ENCODE data around the gene CHST12.

The CHST12 gene

DNA sequence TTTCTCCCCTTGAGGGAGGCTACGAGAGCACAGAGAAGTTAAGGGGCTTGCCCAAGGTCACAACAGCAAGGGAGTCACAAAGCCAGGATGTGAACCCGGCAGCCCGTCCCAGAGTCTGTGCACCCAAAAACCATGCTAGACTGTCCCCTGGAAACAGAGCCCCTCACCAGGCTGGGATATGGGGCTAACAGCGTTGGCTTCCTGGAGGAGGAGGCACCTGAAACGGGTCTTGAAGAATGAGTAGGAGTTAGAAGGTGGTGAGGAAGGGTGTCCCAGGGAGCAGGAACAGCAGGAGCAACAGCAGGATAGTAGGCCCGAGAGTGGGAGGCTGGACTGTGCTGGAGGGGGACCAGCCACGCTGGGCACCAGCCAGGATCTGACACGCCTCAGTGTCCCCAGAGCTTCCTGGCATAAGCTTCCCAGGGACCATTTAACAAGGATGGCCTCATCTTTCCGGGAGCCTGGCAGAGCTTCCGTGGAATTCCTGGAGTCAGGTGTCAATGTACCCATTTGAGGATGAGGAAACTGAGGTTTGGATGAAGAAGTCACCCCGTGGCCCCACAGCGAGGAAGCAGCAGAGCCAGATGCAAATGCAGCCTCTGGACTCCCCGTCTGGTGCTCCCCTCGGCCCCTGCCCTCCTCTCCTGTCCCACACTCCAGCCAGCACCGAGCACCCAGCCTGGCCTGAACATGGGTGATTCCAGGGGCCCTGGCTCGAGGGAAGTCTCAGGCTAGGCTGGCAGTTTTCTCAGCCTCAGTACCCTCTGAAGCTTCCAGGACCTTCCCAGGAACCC lies 76.1 kb downstream of the CHST12 start:
- DNase-seq (ENCODE audit: low read depth): no peak

DNA sequence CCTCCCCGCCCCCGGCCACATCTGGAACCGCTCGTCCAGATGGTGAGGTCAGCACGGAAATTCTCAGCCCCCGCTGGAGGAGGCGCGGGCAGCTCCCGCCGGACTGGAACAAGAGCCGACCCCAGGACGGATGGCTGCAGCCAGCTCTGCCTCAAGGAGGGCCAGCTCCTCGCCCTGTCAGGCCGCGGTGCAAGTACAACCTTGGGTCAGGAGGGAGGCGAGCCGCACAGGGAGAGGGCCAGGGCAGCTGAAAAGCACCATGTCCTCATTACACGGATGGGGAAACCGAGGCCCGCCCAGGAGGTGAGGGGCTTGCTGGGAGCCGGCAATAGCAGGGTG lies 76.6 kb downstream of the CHST12 start:
- DNase-seq (ENCODE audit: low read depth): no peak

DNA sequence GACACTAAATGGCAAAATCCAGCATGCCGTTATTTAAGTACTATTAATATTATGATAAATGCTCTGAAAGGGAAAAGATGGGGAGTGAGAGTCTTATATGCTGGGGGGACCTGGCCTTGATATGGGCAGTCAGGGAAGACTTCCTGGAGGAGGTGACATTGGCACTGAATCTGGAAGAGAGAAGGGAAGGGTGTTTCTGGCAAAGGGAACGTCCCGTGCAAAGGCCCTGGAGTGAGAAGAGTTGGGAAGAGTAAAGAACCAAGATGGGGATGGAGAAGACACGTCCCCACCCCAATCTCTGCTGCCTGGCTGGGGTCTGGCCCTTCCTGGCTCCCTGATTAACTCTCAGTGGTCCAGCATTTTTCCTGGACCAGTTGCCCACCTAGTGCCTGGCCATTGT lies 77.8 kb downstream of the CHST12 start:
- no peak for DNase-seq (ENCODE audit: low read depth)

DNA sequence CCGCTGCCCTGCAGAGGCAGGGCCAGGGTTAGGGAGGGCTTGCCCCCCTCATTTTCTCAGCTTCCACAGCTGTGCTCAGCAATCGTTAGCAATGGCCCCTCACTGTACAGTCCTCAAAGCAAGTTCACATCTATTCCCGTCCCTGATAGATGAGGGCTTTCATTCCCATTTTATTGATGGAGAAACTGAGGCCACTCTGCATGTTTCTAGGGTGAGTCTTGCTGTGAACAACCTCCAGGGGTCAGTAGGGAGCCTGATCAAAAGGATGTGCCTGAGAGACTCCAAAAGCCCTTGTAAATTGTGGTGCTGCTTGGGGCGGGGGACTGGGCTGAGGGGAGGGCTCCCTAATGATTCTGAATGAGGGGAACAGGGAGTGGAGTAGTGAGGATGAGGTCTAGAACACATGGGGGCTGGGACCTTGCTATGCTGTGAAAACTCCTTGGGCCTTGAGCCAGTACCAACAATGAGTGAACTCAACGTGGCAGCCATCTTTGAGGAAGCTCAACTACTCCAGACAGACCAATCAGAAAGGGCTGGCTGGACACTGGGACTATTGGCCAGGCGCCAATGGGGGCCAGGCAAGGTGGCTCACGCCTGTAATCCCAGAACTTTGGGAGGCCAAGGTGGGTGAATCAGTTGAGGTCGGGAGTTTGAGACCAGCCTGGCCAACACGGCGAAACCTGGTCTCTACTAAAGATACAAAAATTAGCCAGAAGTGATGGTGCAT lies 79.5 kb downstream of the CHST12 start:
- DNase-seq (ENCODE audit: low read depth): no peak

DNA sequence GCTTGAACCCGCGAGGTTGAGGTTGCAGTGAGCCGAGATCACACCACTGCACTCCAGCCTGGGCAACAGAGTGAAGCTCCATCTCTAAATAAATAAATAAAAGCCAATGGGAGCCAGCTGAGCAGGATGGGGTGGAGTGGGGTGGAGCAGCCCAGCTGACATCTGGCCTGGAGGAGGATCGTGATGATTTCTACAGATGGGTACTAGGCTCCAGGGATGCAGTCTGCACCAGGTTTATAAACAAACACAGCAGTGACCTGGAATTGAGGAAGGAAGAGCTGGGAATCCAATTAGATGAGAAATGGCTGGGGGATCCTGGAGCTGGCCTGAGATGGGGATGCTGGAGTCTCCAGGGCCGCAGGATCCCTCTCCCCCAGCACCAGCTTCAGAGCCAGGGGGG lies 80.1 kb downstream of the CHST12 start:
- DNase-seq (ENCODE audit: low read depth): no peak

DNA sequence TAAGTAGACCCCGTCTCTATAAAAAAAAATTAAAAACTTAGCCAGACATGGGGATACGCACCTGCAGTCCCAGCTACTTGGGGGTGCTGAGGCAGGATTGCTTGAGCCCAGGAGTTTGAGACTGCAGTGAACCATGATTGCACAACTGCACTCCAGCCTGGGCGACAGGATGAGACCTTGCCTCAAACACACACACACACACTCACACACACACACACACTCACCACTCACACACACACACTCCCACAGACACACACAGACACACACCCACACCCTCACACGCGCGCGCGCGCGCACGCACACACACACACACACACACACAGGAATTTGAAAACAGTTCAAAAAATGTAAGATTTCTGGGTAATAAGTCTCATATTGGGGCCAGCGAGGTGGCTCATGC lies 81.5 kb downstream of the CHST12 start:
- DNase-seq (ENCODE audit: low read depth): no peak

DNA sequence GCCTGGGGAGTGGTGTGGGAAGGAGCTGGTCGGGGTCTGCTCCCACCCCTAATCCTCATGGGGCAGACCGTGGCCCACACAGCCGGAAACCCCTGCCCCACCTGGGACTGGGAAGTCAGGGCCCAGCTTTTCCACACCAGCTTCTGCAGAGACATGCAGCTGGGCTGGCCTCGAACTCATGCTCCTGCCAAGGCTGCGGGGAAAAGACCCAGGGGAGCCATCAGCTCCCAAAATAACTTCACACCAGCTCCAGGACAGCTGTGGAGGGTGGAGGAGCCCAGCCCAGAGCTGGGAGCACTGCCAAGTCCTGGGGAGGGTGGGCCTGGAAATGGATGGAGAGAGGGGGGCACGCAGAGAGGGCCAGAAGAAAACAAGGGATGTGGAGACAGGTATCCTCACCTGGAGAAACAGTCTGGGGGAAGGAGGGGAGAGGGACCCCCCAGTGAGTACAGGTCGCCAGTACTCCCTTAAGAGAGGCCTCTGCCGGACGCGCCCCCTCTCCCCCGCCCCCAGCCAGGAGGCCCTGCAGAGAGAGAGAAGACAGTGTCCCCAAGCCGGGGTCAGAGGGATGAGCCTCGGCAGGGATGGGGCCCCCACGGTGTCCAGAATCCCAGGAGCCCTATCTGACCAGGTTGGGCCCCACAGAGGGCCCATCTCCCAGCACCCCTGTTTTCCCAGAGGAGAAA lies 84.3 kb downstream of the CHST12 start:
- no peak for DNase-seq (ENCODE audit: low read depth)

DNA sequence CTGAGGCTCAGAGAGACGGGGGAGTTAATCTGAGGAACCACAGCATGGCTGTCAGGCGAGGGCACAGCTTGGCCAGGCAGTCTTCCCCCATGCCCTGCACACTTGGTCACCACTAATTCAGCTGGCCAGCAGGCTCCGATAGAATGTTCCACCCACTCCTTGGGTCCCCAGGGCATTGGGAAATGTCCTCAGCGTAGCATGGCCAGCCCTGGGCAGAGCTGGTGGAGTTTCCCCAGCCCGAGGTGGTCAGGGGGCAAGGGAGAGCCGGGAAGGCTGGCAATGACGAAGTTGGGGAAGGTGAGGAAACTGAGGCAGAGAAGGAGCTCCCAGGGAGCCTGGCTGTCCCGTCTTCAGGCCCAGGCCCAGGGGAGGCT lies 84.8 kb downstream of the CHST12 start:
- DNase-seq (ENCODE audit: low read depth): no peak

DNA sequence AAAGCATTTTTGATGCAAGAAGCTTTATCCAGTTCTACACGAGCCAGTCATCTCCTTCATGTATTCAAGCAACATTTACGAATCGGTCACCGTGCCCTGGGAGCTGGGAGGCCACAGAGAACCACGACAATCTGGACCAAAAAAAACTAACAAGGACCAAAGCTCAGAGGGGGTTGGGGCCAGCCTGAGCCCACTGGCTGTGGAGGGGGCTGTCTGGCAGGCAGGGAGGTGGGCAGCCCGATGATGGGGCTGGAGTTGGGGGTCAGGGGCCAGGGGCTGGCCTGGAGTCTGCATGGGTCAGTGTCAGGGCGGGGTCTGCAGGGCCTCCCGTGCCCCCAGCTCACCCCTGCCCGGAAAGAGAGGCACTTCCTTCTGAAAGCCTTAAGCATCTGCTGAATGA lies 85.3 kb downstream of the CHST12 start:
- DNase-seq (ENCODE audit: low read depth): no peak

DNA sequence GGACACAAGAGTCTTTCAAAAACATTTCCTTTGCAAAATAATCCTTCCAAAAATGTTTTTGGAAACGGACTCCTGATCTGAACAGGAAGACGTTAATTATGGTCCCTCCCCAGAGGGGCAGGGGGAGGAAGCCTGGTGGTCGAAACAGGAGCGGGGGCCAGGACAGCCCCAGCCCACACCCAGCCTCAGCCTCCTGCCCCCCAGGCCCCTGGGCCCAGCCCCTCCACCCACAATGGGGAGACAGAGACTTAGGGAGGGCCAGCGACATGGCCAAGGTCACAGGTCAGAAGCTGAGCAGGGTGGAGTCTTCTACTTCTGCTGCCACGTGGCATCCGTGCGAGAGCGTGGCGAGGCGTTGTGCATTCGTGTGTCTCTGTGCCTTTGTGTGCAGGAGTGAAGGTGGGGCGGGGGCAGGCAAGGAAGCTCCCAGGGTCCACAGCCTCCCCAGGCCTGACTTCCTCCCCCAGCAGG lies 86.8 kb downstream of the CHST12 start:
- DNase-seq (ENCODE audit: low read depth): no peak

DNA sequence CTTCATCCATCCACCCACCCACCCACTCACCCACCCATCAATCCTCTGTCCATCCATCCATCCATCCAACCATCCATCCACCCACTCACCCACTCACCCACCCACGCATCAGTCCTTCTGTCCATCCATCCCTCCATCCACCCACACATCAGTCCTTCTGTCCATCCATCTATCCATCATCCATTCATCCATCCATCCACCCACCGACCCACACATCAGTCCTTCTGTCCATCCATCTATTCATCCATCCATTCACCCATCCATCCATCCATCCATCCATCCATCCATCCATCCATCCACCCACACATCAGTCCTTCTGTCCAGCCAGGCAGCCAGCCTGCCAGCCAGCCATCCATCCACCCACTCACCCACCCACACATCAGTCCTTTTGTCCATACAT lies 88.6 kb downstream of the CHST12 start:
- DNase-seq (ENCODE audit: low read depth): no peak

DNA sequence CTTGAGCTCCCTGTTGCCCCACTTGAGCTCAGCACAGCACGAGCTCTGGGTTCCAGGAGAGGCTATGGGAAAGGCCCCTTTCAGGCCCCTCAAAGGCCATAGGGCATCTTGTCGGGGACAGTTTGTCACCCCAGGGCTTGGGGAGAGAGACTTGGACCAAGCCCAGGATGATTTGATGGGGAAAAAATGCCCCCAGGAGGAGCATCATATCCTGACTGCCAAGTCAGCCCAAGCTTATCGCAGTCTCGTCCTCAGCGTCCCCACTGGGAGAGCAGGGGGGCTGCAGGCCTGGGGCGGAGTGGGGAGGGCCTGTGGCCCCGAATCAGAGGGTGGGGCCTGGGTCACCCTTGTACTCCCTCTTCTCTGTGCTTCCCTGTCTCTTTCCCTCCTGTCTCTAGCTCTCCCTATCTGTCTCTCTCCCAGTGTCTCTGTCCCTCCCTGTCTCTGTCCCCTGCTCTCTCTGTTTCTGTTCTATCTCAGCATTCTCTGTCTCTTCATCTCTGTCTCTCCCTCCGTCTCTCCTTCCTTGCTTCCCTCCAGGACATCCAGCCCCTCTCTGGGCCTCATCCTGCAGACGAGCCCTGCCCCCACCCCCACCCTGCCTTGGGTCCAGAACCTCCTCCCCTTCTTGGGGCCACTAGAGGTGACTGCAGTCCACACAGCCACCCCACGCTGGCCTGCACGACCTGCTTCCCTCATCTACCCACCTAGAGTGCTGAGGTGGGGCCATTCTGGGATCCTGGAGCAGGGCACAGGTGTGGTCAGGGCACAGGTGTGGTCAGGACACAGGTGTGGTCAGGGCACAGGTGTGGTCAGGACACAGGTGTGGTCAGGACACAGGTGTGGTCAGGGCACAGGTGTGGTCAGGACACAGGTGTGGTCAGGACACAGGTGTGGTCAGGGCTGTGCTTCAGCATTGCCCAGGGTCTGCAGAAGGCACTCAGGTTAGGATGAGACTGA lies 90.1 kb downstream of the CHST12 start:
- DNase-seq (ENCODE audit: low read depth): no peak

DNA sequence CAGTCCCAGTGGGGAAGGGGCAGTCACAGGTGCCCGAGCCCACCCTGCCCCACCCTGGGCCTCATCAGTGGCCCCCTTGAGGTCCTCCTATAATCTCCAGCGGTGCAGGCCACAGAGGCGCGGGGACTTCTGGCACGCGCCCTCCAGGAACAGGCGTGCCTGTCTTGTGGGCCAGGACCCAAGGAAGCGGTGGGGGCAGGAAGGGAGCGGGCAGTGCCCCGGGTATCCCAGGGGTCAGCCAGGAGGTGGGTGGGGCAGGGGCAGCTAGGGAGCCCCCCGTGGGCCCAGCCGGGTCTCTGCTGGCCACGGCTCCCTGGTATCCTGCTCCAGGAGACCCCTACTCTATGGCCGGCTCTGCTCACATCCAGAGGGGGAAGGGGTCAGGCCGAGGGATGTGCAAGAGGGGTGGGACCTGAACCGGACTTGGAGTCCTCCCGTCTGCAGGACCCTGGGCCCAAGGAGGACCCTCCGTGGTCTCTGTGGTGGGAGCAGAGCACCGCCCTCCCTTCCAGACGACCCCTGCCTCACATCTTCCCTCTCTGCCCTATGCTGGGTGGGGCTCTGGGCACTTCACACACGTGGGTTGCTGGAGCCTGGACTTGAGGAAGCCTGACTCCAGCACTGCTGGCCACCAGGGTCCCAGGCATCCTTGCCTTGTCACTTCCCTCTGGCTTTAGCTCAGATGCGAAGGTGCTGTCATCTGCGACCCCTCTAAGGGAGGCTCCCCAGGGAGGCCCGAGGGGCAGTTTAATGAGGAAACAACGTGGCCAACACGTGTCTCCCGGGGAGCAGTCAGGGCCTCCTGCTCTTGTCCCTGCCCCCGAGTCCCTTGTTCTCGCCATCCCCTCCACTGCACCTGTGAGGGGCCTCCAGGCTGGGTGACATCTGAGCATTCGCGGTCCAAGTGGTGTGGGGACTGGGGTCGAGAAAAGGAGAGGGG lies 91.0 kb downstream of the CHST12 start:
- no peak for DNase-seq (ENCODE audit: low read depth)

DNA sequence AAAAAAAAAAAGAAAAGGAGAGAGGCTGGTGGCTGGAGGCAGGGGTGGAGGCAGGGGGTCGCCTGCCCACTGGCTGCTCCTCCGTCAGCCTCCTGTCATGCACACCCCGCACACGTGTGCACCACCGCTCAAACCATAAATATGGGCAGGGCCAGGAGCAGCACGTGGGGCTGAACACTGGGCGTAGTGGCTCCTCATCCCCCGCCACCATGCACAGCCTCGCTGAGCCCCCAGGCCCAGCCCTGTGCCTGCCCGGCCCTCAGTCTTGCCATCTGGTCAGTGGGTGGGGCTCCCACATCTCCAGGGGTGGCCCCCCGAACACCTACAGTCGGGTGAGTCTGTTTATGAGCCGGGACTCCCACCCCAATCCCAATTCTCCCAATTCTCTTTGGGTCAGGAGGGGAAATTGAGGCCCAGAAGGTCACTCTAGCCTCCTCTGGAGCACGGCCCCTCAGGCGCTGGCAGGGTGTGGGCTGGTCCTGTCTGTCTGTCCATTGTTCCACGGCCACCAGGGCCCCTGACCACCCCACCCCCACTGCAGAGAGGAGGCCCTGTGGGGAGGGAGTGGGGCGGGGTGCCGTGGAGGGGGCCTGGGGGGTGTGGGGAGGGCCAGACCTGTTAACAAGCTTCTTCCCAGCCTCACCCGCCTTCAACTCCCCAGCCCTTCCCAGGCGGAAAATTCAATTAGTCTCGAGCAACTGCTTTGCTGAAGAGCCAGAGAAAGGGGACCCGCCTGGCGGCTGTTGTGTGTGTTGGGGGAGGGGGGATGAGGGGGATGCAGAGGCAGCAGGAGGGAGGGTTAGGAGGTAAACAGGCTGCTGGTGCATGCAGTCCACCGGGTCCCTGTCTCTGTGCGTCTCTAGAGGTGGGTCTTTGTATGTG lies 92.2 kb downstream of the CHST12 start:
- no peak for DNase-seq (ENCODE audit: low read depth)

DNA sequence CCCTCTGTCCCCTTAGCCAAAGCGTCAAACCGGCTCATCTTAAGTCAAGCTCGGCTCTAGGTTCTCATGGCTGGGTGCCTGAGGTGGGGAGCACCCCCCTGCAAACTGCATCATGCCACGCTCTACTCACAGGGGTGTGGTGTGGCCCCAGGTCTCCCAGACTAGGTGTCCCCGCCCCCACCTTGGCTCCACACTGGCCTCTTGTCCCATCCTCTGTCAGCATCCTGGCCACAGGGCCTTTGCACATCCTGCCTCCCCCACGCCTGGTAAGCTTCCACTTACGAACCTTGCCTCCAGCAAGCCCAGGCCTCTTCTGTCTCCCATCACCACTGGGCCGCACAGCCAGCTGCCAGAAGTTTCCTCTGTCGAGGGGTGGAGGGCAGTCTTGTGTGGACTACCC lies 93.0 kb downstream of the CHST12 start:
- no peak for DNase-seq (ENCODE audit: low read depth)

DNA sequence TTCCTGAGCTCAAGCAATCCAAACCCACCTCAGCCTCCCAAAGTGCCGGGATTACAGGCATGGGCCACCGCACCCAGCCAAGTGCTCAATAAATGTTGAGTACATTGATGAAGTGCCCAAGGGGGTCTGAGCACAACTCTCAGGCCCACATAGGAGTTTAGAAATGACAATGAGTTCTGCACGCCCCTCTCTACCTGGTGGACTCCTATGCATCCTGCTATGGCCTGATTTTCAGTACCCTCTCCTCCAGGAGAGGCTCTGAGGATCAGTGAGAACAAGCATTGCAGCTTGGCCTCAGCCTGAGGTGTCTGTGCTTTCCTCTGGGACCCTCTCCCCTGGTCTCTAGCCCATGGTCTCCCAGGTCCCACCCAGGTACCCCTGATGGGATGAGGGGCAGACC lies 93.7 kb downstream of the CHST12 start:
- DNase-seq (ENCODE audit: low read depth): no peak

DNA sequence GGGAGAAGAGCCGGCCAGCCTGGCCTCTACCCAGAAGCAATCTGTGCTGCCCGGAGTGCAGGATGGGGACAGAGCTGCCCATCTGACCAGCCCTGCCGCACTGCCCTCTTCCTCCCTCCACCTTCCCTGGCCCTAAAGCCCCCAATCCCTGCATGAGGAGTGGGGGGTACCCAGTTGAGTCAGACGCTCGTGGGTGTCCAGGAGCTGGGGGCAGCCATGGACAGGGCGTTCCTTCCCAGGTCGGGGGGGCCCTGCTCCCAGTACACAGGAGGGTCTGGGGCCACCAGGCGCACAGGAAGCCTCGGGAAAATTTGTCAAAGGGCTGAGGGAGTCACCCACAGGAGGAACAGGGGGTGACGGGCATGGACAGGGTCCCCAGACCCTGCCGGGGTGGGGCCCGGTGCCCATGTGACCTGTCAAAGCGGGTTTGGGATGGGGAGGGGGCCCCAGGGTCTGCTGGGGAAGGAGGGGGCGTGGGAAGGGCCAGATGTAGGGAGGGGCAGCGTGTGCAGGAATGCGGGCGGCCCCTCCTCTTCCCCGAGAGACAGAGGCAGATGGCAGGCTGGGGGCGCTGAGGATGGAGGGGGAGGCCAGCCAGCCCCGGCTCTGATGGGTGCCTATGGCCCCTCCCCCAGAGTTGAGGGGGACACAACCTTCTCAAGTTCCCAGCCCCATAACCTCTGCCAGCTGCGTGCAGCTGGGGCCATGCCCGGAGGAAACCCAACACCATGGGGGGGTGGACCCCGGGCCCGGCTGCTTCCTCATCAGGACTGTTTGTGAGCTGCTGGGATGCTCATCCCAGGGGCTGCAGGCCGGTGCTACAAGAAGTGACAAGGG lies 94.3 kb downstream of the CHST12 start:
- DNase-seq (ENCODE audit: low read depth): no peak

Data from stimulated activated CD8-positive, alpha-beta memory T cell treated with anti-CD3 and anti-CD28 coated beads, Interleukin-4, amount 100 ng/mL, for 24 hours (primary cell).